Lung (tissue), 12 donors: Measurements from ENCODE around the gene KCNMA1. TPM values are rescaled to one million over a fixed set of nuclear protein-coding genes. Genes with fewer than 3 reads are reported as not detected.
A peak's percentile ranks its signal among the peaks of the same experiment; 100 is the strongest.

Experiments
- ATAC-seq: fragments of 200-7000 bp; cut with Tn5 transposase; one replicate; pipeline ENCODE4 v1.9.1; 2020; ENCODE audit warnings: moderate number of reproducible peaks; ENCODE audit not compliant: insufficient read depth, low FRiP score
- DNase-seq, 3 donors: peaks; one replicate each; pipeline ENCODE4 v3.0.0-alpha.2; 2013 to 2017
- H3K27ac ChIP-seq, 2 donors: one replicate each; pipeline ENCODE4 v1.5.1; 2013; ENCODE audit warnings: mild to moderate bottlenecking in 2 of 2, moderate library complexity in 2 of 2, control low read depth in 1 of 2, inconsistent platforms in 1 of 2, low read depth in 1 of 2, low read length in 1 of 2
- H3K27me3 ChIP-seq, 3 donors: one replicate each; pipeline ENCODE4 v1.5.1; 2013; ENCODE audit warnings: low read length in 2 of 3; ENCODE audit not compliant: control insufficient read depth in 3 of 3, insufficient read depth in 3 of 3
- H3K36me3 ChIP-seq, 4 donors: one replicate each; pipeline ENCODE4 v1.5.1; 2013; ENCODE audit warnings: low read length in 4 of 4, mild to moderate bottlenecking in 1 of 4, moderate library complexity in 1 of 4; ENCODE audit not compliant: control insufficient read depth in 4 of 4, insufficient read depth in 4 of 4
- H3K4me1 ChIP-seq, 5 donors: one replicate each; pipeline ENCODE4 v1.5.1; 2013; ENCODE audit warnings: low read length in 5 of 5, mild to moderate bottlenecking in 2 of 5, moderate library complexity in 1 of 5; ENCODE audit not compliant: control insufficient read depth in 5 of 5, insufficient read depth in 5 of 5
- H3K4me3 ChIP-seq: one replicate; pipeline ENCODE4 v1.5.1; 2013; ENCODE audit warnings: mild to moderate bottlenecking, control low read depth, moderate library complexity
- H3K9ac ChIP-seq, 2 donors: one replicate each; pipeline ENCODE4 v1.5.1; 2013; ENCODE audit warnings: low read length in 2 of 2, control low read depth in 1 of 2; ENCODE audit not compliant: insufficient read depth in 1 of 2
- H3K9me3 ChIP-seq, 4 donors: one replicate each; pipeline ENCODE4 v1.5.1; 2013; ENCODE audit warnings: low read length in 3 of 4, mild to moderate bottlenecking in 1 of 4, moderate library complexity in 1 of 4; ENCODE audit not compliant: control insufficient read depth in 4 of 4, insufficient read depth in 3 of 4
- WGBS, 2 donors: extraction: QIAGEN DNeasy Blood & Tissue Kit; methylation state at CpG; one replicate each; pipeline ENCODE4 v1.1.7; 2013; 5-methylcytosine and 5-hydroxymethylcytosine counted together
- polyA plus RNA-seq, 2 donors: library from polyadenylated mRNA; stranded (reverse); fragments of 200-250 nt; gene quantifications; one replicate each; pipeline ENCODE4 v1.2.1, GENCODE V29; 2013
- total RNA-seq, 2 donors: library from RNA; depleted of rRNA in 1 of 2; stranded (reverse); fragments of >200 nt in 1 of 2; gene quantifications; one replicate each; pipeline ENCODE4 v1.2.1, GENCODE V29; 2014 to 2021
- TF ChIP-seq, protein P1 (sequence below): IDR thresholded peaks from 2 replicates; pipeline ENCODE4 v1.5.1; 2012; ENCODE audit warnings: mild to moderate bottlenecking; ENCODE audit errors: control extremely low read depth, extremely low read depth
- donor health status: control.
- donor health status: control.
- donor health status: Bipolar disorder and iron deficiency.
- donor health status: healthy.
- donor health status: DM: yes; HTN: yes; CAD: no.

KCNMA1 gene
- total and polyA plus RNA-seq, 4 donors, result 3.8 to 13.0 (median 5.5) TPM

DNA sequence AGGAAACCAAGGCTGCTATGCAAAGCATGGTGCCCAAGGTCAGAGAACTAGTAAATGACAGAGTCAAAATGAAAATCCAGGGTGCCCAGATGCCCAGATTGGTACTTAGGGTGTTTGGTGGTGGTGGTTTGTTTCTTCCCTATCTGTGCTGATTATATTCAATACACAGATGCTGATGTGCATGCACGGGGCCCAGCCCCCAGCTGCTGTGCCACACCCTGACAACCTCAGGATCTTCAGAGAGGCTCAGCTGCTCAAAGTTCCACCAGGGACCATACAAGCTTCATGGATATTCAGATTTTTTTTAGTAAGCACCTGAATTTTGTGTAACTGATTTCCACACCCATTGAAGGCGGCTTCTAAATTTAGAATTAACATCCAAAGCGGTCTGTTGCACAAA, 75.6 kb downstream of the KCNMA1 start:
- TF ChIP-seq, protein P1, sequence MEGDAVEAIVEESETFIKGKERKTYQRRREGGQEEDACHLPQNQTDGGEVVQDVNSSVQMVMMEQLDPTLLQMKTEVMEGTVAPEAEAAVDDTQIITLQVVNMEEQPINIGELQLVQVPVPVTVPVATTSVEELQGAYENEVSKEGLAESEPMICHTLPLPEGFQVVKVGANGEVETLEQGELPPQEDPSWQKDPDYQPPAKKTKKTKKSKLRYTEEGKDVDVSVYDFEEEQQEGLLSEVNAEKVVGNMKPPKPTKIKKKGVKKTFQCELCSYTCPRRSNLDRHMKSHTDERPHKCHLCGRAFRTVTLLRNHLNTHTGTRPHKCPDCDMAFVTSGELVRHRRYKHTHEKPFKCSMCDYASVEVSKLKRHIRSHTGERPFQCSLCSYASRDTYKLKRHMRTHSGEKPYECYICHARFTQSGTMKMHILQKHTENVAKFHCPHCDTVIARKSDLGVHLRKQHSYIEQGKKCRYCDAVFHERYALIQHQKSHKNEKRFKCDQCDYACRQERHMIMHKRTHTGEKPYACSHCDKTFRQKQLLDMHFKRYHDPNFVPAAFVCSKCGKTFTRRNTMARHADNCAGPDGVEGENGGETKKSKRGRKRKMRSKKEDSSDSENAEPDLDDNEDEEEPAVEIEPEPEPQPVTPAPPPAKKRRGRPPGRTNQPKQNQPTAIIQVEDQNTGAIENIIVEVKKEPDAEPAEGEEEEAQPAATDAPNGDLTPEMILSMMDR, result no peak
- DNase-seq (no peak), ATAC-seq (no peak)
- no peak overlapping the region for H3K9ac ChIP-seq
- no peaks in the 10 kb centered on the region for H3K36me3 ChIP-seq
- 67 to 70% methylated on average over 3 of the region's 3 CpGs for WGBS, 2 donors
- no peaks in the 10 kb centered on the region for H3K9me3 ChIP-seq
- peaks cover 0 to 15% (median 0%) of the 10 kb centered on the region in 3 donors for H3K27me3 ChIP-seq
- H3K4me1 ChIP-seq, result no peaks in the 10 kb centered on the region
- no peak overlapping the region for H3K4me3 ChIP-seq
- H3K27ac ChIP-seq, result no peak overlapping the region

DNA sequence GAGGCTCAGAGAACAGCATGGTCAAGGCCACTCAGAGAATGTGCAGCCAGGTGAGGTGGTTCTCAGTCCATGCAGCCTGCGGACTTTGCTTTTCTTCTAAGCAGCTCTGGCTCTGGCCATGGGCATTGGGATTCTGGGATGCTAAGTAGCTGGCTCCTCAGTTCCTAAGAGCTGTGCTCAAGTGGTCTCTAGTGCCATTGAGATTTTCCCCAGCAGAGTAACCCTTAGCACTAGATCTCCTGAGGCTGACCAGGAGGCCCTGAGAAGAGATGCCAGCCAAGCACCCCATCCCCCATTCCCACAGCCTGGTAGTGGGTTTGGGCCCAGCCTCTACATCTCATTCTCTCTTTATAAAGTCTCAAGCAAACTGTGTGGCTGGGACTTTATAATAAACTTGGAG, 77.1 kb downstream of the KCNMA1 start:
- Histone ChIP-seq H3K9me3 (no peaks in the 10 kb centered on the region), H3K4me3 (no peak overlapping the region), H3K27ac (no peak overlapping the region), H3K36me3 (no peaks in the 10 kb centered on the region), H3K27me3 (peaks cover 0 to 8% (median 0%) of the 10 kb centered on the region in 3 donors), H3K4me1 (no peaks in the 10 kb centered on the region), H3K9ac (no peak overlapping the region)
- WGBS, 2 donors, result 73 to 79% methylated on average over 1 of the region's 1 CpG
- TF ChIP-seq, protein P1, result no peak
- peak; percentile 27 for ATAC-seq
- peak; percentile 21 to 63 (median 35) for DNase-seq

DNA sequence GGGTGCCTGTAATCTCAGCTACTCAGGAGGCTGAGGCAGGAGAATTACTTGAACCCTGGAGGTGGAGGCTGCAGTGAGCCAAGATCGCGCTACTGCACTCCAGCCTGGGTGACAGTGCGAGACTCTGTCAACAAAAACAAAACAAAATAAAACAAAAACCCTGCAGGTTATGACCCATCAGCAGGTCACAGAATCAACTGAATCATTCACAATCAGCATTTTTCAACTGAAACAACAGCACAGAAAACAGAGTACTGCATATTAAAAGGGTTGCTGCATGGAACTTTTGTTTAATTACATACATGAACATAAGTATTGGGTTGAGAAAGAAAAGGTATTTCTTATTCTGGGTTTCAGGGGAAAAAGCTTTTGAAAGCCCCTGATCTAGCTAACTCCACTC, 77.6 kb downstream of the KCNMA1 start:
- WGBS, 2 donors, result 55 to 93% methylated on average over 3 of the region's 3 CpGs
- H3K36me3 ChIP-seq, result no peaks in the 10 kb centered on the region

More for the DNA sequence above, 77.6 kb downstream of the KCNMA1 start:
- H3K27me3 ChIP-seq, result peaks cover 0 to 4% (median 0%) of the 10 kb centered on the region in 3 donors
- TF ChIP-seq, protein P1, result no peak
- DNase-seq (no peak), ATAC-seq (no peak)
- H3K9me3 ChIP-seq, result no peaks in the 10 kb centered on the region
- no peaks in the 10 kb centered on the region for H3K4me1 ChIP-seq
- H3K9ac ChIP-seq, result no peak overlapping the region
- H3K4me3 ChIP-seq, result no peak overlapping the region
- no peak overlapping the region for H3K27ac ChIP-seq
